Liver (tissue), 9 donors: ENCODE data around the gene GPR152. TPM values are rescaled to one million over a fixed set of nuclear protein-coding genes. Genes with fewer than 3 reads are reported as not detected.

Experiments used
- DNase-seq: peaks from one replicate; pipeline ENCODE4 v3.0.0-alpha.2; 2017; ENCODE audit warnings: low spot score
- H3K27ac ChIP-seq, 2 donors: one replicate each; pipeline ENCODE4 v1.7.0; 2013; ENCODE audit warnings: inconsistent platforms in 2 of 2, low read length in 2 of 2, control low read depth in 1 of 2, low read depth in 1 of 2, mild to moderate bottlenecking in 1 of 2
- H3K27me3 ChIP-seq, 4 donors: one replicate each; pipeline versions ENCODE4 v1.6.1 to v1.7.0; 2013; ENCODE audit warnings: low read length in 3 of 4, inconsistent platforms in 1 of 4, mild to moderate bottlenecking in 1 of 4, moderate library complexity in 1 of 4; ENCODE audit not compliant: control insufficient read depth in 4 of 4, insufficient read depth in 4 of 4
- H3K36me3 ChIP-seq, 4 donors: one replicate each; pipeline versions ENCODE4 v1.6.1 to v1.7.0; 2013; ENCODE audit warnings: low read length in 3 of 4, mild to moderate bottlenecking in 3 of 4, low read depth in 1 of 4, moderate library complexity in 1 of 4; ENCODE audit not compliant: control insufficient read depth in 4 of 4, insufficient read depth in 3 of 4
- H3K4me1 ChIP-seq, 4 donors: one replicate each; pipeline versions ENCODE4 v1.6.1 to v1.7.0; 2013; ENCODE audit warnings: low read length in 3 of 4, mild to moderate bottlenecking in 3 of 4, moderate library complexity in 1 of 4; ENCODE audit not compliant: control insufficient read depth in 4 of 4, insufficient read depth in 4 of 4
- H3K4me3 ChIP-seq, 3 donors: one replicate each; pipeline versions ENCODE4 v1.6.1 to v1.7.0; 2013; ENCODE audit warnings: low read length in 3 of 3, control low read depth in 1 of 3, low read depth in 1 of 3, mild to moderate bottlenecking in 1 of 3
- H3K9ac ChIP-seq, 2 donors: one replicate each; pipeline ENCODE4 v1.7.0; 2013; ENCODE audit warnings: low read length in 2 of 2, mild to moderate bottlenecking in 2 of 2, moderate library complexity in 2 of 2, control low read depth in 1 of 2, low read depth in 1 of 2
- H3K9me3 ChIP-seq, 4 donors: one replicate each; pipeline versions ENCODE4 v1.6.1 to v1.7.0; 2013; ENCODE audit warnings: low read length in 3 of 4; ENCODE audit not compliant: control insufficient read depth in 4 of 4
- EGR1 ChIP-seq, 2 donors: IDR thresholded peaks; 2 replicates each; pipeline ENCODE4 v1.6.1; 2016 to 2018; ENCODE audit warnings: antibody characterized with exemption in 2 of 2, low read depth in 2 of 2
- FOXA1 ChIP-seq: IDR thresholded peaks from 2 replicates; pipeline ENCODE4 v1.6.1; 2016; ENCODE audit warnings: antibody characterized with exemption
- FOXA2 ChIP-seq: IDR thresholded peaks from 2 replicates; pipeline ENCODE4 v1.6.1; 2016; ENCODE audit warnings: antibody characterized with exemption
- GABPA ChIP-seq, 2 donors: IDR thresholded peaks in 1 of 2; conservative IDR thresholded peaks in 1 of 2; 2 replicates each; pipeline ENCODE4 v1.6.1; 2016; ENCODE audit warnings: antibody characterized with exemption in 2 of 2, mild to moderate bottlenecking in 1 of 2, moderate library complexity in 1 of 2
- HNF4A ChIP-seq, 2 donors: conservative IDR thresholded peaks; 2 replicates each; pipeline ENCODE4 v1.6.1; 2016; ENCODE audit warnings: antibody characterized with exemption in 2 of 2, mild to moderate bottlenecking in 2 of 2
- HNF4G ChIP-seq: IDR thresholded peaks from 2 replicates; pipeline ENCODE4 v1.6.1; 2016; ENCODE audit warnings: antibody characterized with exemption
- JUND ChIP-seq, 2 donors: IDR thresholded peaks; 2 replicates each; pipeline ENCODE4 v1.6.1; 2016; ENCODE audit warnings: antibody characterized with exemption in 2 of 2
- NR2F2 ChIP-seq: IDR thresholded peaks from 2 replicates; pipeline ENCODE4 v1.6.1; 2016; ENCODE audit warnings: antibody characterized with exemption
- RAD21 ChIP-seq, 2 donors: IDR thresholded peaks; 2 replicates each; pipeline ENCODE4 v1.6.1; 2016; ENCODE audit warnings: antibody characterized with exemption in 2 of 2, mild to moderate bottlenecking in 2 of 2
- RXRA ChIP-seq, 2 donors: IDR thresholded peaks; 2 replicates each; pipeline ENCODE4 v1.6.1; 2017 to 2018; ENCODE audit warnings: antibody characterized with exemption in 2 of 2, mild to moderate bottlenecking in 1 of 2
- SP1 ChIP-seq: IDR thresholded peaks from 2 replicates; pipeline ENCODE4 v1.6.1; 2018; ENCODE audit warnings: antibody characterized with exemption, mild to moderate bottlenecking
- TAF1 ChIP-seq: conservative IDR thresholded peaks from 2 replicates; pipeline ENCODE4 v1.6.1; 2016; ENCODE audit warnings: antibody characterized with exemption, mild to moderate bottlenecking
- YY1 ChIP-seq: IDR thresholded peaks from 2 replicates; pipeline ENCODE4 v1.6.1; 2016; ENCODE audit warnings: antibody characterized with exemption, mild to moderate bottlenecking
- WGBS: extraction: QIAGEN DNeasy Blood & Tissue Kit; methylation state at CpG from one replicate; pipeline ENCODE4 v1.1.7; 2013; 5-methylcytosine and 5-hydroxymethylcytosine counted together
- polyA plus RNA-seq, 2 donors: library from polyadenylated mRNA; stranded (reverse) in 1 of 2; unstranded in 1 of 2; fragments of 200-250 nt in 1 of 2; fragments of >200 nt in 1 of 2; fragmentation: Nextera tagmentation in 1 of 2; extraction: Ambion mirVana in 1 of 2; gene quantifications; one replicate each; pipeline versions ENCODE4 v1.2.1 to v1.2.3, GENCODE V29; 2013 to 2015
- total RNA-seq, 2 donors: library from RNA; depleted of rRNA; stranded (reverse); fragments of >200 nt; gene quantifications; one replicate each; pipeline ENCODE4 v1.2.3, GENCODE V29; 2014
- TF ChIP-seq, protein P1 (sequence below): IDR thresholded peaks from 2 replicates; pipeline ENCODE4 v1.6.1; 2016; ENCODE audit warnings: antibody characterized with exemption
- TF ChIP-seq, protein P2 (sequence below): IDR thresholded peaks from 2 replicates; pipeline ENCODE4 v1.6.1; 2016; ENCODE audit warnings: antibody characterized with exemption, mild to moderate bottlenecking
- TF ChIP-seq, protein P3 (sequence below): fragments of 150-350 bp; IDR thresholded peaks from 2 replicates; pipeline ENCODE4 v1.5.1; 2017; ENCODE audit warnings: improper control_type of control experiment, low read depth, low read length; ENCODE audit not compliant: missing input control
- TF ChIP-seq, protein P4 (sequence below): IDR thresholded peaks from 2 replicates; pipeline ENCODE4 v1.6.1; 2016; ENCODE audit warnings: antibody characterized with exemption
- TF ChIP-seq, protein P5 (sequence below): IDR thresholded peaks from 2 replicates; pipeline ENCODE4 v1.6.1; 2016; ENCODE audit warnings: antibody characterized with exemption
- donor health status: healthy.
- donor health status: healthy.
- donor health status: healthy.
- donor health status: healthy.
- donor health status: healthy.

The GPR152 gene
- total and polyA plus RNA-seq, 4 donors: not detected

DNA sequence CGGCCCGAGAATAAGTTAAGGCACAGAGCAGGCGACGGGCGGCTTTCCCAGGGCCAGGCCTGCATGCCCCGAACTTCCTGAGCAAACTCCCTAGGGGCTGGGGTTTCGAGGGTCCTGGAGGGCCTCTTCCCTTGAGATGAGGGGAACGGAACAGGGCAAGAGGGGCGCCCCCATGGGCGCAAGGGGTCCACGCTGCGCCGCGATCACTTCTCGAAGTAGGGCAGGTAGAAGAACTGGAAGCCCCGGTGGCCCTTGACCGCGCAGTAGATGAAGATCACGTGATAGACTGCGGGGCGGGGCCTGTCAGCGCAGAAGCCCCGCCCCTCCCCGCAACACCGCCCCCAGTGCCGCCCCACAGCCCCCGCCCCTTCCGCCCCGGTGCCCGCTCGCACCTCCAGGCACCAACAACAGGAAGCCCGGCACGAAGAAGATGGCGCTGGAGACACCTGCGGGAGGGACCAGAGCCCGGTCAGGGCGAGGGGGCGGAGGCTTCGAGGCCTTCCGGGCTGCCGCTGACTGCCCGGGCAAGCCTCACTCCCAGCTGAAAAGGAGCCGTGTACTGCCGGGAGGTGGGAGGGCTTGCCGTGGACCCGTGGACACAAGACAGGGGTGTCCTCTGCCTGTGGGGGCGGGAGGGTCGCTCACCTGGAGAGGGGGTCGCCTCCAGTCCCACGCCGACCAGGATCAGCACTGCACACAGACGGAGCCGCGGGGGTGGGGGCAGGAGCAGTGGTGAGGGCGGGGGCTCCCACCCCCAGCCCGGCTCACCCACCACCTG, 12.1 kb upstream of the GPR152 start:
- no peaks in the 10 kb centered on the region for H3K9me3 ChIP-seq
- WGBS: 9% methylated on average over 56 of the region's 56 CpGs
- DNase-seq: peak; percentile 94
- H3K4me3 ChIP-seq: peak overlapping the region; percentile 72 to 82 (median 81)
- H3K4me1 ChIP-seq: peaks cover 19 to 42% (median 31%) of the 10 kb centered on the region in 4 donors
- no peak for TF ChIP-seq HNF4A (conservative IDR thresholded peaks at IDR 0.05)
- TF ChIP-seq, protein P1, sequence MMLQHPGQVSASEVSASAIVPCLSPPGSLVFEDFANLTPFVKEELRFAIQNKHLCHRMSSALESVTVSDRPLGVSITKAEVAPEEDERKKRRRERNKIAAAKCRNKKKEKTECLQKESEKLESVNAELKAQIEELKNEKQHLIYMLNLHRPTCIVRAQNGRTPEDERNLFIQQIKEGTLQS: no peak
- TF ChIP-seq HNF4G: no peak
- TF ChIP-seq, protein P2, sequence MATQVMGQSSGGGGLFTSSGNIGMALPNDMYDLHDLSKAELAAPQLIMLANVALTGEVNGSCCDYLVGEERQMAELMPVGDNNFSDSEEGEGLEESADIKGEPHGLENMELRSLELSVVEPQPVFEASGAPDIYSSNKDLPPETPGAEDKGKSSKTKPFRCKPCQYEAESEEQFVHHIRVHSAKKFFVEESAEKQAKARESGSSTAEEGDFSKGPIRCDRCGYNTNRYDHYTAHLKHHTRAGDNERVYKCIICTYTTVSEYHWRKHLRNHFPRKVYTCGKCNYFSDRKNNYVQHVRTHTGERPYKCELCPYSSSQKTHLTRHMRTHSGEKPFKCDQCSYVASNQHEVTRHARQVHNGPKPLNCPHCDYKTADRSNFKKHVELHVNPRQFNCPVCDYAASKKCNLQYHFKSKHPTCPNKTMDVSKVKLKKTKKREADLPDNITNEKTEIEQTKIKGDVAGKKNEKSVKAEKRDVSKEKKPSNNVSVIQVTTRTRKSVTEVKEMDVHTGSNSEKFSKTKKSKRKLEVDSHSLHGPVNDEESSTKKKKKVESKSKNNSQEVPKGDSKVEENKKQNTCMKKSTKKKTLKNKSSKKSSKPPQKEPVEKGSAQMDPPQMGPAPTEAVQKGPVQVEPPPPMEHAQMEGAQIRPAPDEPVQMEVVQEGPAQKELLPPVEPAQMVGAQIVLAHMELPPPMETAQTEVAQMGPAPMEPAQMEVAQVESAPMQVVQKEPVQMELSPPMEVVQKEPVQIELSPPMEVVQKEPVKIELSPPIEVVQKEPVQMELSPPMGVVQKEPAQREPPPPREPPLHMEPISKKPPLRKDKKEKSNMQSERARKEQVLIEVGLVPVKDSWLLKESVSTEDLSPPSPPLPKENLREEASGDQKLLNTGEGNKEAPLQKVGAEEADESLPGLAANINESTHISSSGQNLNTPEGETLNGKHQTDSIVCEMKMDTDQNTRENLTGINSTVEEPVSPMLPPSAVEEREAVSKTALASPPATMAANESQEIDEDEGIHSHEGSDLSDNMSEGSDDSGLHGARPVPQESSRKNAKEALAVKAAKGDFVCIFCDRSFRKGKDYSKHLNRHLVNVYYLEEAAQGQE: peak; percentile 46
- TF ChIP-seq, protein P3, sequence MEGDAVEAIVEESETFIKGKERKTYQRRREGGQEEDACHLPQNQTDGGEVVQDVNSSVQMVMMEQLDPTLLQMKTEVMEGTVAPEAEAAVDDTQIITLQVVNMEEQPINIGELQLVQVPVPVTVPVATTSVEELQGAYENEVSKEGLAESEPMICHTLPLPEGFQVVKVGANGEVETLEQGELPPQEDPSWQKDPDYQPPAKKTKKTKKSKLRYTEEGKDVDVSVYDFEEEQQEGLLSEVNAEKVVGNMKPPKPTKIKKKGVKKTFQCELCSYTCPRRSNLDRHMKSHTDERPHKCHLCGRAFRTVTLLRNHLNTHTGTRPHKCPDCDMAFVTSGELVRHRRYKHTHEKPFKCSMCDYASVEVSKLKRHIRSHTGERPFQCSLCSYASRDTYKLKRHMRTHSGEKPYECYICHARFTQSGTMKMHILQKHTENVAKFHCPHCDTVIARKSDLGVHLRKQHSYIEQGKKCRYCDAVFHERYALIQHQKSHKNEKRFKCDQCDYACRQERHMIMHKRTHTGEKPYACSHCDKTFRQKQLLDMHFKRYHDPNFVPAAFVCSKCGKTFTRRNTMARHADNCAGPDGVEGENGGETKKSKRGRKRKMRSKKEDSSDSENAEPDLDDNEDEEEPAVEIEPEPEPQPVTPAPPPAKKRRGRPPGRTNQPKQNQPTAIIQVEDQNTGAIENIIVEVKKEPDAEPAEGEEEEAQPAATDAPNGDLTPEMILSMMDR: no peak
- TF ChIP-seq YY1: peak; percentile 94
- peak in 1 of 2 donors; percentile 69 for TF ChIP-seq GABPA (IDR thresholded peaks at IDR 0.05 in 1 of 2, conservative IDR thresholded peaks at IDR 0.05 in 1 of 2)
- TF ChIP-seq JUND (IDR thresholded peaks at IDR 0.05): no peak
- TF ChIP-seq FOXA1: no peak
- TF ChIP-seq, protein P4, sequence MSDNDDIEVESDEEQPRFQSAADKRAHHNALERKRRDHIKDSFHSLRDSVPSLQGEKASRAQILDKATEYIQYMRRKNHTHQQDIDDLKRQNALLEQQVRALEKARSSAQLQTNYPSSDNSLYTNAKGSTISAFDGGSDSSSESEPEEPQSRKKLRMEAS: no peak
- no peak for TF ChIP-seq EGR1 (IDR thresholded peaks at IDR 0.05; ENCODE audit: low read depth in 2 of 2)
- TF ChIP-seq, protein P5, sequence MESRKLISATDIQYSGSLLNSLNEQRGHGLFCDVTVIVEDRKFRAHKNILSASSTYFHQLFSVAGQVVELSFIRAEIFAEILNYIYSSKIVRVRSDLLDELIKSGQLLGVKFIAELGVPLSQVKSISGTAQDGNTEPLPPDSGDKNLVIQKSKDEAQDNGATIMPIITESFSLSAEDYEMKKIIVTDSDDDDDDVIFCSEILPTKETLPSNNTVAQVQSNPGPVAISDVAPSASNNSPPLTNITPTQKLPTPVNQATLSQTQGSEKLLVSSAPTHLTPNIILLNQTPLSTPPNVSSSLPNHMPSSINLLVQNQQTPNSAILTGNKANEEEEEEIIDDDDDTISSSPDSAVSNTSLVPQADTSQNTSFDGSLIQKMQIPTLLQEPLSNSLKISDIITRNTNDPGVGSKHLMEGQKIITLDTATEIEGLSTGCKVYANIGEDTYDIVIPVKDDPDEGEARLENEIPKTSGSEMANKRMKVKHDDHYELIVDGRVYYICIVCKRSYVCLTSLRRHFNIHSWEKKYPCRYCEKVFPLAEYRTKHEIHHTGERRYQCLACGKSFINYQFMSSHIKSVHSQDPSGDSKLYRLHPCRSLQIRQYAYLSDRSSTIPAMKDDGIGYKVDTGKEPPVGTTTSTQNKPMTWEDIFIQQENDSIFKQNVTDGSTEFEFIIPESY: no peak
- peak; percentile 34 for TF ChIP-seq NR2F2
- TF ChIP-seq RAD21 (IDR thresholded peaks at IDR 0.05): peak in 1 of 2 donors; percentile 24
- no peak for TF ChIP-seq FOXA2
- TF ChIP-seq SP1: peak; percentile 14
- no peak for TF ChIP-seq TAF1
- no peak for TF ChIP-seq RXRA (IDR thresholded peaks at IDR 0.05)
- H3K27me3 ChIP-seq: no peaks in the 10 kb centered on the region
- peak overlapping the region; percentile 73 to 95 for H3K27ac ChIP-seq
- H3K9ac ChIP-seq: peak overlapping the region; percentile 22 to 69
- H3K36me3 ChIP-seq: no peaks in the 10 kb centered on the region
